ENCODE data around the gene CYGB.

CYGB gene

DNA sequence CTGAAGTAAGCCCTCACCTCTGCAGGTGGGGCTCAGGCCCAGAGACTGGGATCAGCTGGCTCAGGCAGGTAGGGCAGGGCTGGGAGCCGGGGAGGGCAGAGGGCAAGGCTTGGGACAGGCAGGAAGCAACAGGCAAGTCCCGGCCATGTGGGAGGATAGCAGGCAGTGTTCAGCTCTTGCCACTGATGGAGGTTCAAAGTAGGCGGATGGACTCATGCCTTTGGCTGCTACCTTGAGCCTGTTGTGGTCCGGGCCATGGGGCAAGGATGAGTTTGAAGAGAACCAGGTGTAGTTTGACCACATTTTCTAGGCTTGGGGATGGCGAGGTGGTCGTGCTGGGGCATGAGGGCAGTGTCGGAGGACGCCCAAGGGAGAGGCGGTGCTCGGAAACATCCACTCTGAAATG is 5.1 kb upstream of the CYGB start:
- DNase-seq (ENCODE audit: low read depth, low spot score): no peak
- TF ChIP-seq, protein P1, sequence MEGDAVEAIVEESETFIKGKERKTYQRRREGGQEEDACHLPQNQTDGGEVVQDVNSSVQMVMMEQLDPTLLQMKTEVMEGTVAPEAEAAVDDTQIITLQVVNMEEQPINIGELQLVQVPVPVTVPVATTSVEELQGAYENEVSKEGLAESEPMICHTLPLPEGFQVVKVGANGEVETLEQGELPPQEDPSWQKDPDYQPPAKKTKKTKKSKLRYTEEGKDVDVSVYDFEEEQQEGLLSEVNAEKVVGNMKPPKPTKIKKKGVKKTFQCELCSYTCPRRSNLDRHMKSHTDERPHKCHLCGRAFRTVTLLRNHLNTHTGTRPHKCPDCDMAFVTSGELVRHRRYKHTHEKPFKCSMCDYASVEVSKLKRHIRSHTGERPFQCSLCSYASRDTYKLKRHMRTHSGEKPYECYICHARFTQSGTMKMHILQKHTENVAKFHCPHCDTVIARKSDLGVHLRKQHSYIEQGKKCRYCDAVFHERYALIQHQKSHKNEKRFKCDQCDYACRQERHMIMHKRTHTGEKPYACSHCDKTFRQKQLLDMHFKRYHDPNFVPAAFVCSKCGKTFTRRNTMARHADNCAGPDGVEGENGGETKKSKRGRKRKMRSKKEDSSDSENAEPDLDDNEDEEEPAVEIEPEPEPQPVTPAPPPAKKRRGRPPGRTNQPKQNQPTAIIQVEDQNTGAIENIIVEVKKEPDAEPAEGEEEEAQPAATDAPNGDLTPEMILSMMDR (IDR thresholded peaks at IDR 0.05; ENCODE audit: low read depth, low read length): no peak
- in situ Hi-C loops (cut with HindIII; ENCODE audit: low sequenced_read_pairs): no loop called here
- H3K4me3 ChIP-seq (ENCODE audit: low read depth, low read length): no peak overlapping the region

DNA sequence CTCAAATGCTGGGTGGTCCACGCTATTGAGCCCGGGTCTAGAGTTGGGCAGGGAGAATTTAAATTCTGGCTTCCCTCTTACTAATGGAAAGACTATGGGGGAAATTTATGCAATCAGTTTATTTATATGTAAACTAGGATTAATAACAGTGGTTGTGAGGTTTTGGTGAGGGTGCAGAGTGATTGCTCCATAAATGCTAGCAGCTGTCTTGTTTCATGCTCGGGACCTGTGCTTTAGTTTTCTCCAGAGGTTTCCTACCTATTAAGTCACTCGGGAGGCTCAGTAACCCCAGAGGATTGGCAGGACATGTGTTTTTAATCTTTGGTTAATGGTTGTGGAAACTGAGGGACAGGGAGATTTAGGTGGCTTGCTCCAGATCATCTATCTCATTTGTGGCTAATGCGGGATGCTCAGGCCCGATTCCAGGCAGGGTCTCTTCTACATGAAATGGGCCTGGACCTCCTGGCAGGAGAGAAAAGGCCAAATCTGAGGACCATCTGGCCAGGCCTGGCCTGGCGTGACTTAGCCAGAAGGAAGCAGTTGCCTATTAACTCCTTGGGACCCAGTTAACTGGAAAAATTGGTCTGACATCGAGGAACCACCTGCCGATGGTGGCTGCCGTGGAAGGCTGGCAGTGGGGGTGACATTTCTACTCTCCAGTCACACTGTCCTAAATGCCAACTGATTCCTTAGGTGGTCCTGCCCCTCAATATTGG is 4.4 kb upstream of the CYGB start:
- no peak overlapping the region for H3K4me3 ChIP-seq (ENCODE audit: low read depth, low read length)
- TF ChIP-seq, protein P1 (IDR thresholded peaks at IDR 0.05; ENCODE audit: low read depth, low read length): no peak
- in situ Hi-C loops (cut with HindIII; ENCODE audit: low sequenced_read_pairs): no loop called here
- no peak for DNase-seq (ENCODE audit: low read depth, low spot score)

DNA sequence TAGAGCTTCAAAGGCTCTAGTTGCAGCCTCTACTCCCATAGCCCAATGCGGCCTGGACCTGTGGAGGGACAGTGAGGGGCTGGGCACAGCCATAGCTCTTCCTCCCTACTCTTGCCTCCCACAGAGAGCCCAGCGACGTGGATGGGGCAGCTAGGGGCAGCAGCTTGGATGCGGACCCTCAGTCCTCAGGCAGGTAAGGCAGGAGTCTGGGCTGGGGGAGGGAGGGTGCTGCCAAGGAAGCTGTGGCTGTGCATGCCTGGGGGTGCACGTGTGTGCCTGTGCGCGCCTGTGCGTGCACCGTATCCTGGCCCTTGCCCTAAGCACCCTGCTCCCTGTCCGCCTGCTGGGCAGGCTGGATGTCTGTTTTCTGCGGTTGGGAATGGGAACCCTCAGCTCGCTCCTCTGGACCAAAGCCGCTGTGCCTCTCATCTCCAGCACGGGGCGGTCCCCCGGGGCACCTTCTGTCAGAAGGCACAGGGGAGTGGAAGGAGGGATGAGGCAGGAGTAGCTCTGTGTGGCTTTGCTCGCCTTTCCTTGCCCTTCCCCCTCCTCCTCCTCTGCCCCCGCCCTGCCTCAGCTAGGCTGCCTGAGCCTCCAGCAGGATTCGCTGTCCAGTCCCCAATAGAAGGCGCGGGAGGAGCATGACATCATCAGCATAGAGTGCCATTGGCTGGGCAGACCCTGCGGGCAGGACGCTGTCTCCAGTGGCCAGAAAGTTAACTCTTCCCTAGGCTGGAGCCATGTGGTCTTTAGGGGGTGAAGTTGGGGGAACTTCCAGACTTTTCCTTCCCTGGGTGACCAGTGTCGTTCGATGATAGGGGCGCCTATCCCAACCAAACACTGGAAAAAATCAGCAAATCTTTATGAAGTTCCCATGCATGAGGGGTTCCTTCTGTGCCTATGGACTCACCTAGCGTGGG is 3.1 kb upstream of the CYGB start:
- peak; percentile 94 for DNase-seq (ENCODE audit: low read depth, low spot score)
- peak overlapping the region; percentile 27 for H3K4me3 ChIP-seq (ENCODE audit: low read depth, low read length)
- in situ Hi-C loops (cut with HindIII; ENCODE audit: low sequenced_read_pairs): no loop called here
- TF ChIP-seq, protein P1 (IDR thresholded peaks at IDR 0.05; ENCODE audit: low read depth, low read length): no peak

DNA sequence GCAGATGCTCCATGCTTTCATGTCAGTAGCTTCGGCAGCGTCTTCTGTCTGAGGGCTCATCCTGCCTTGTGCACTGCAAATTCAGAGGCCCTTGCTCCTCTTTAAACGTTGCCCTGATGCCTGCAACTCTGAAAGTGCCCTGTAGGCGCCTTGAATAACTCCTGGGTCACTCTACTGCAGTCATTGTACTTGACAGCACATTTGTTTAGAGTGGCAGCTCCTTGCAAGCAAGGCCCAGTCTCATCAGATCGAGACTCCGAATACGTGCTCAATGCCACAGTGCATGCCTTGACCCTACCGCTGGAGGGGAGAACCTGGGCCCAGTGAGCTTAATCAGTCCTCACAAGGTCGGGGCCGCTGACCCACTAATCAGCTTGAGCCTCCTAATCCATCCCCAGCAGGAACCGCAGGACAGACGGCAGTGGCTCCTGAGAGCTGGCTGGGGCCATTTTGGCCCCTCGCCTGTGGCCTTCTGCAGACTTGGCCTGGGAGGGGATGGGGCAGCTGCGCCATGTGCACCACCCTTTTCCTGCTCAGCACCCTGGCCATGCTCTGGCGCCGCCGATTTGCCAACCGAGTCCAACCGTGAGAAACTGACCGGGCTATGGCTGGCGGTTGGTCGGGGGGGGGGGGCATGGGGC is 2.2 kb upstream of the CYGB start, which contains the start of gene PRCD:
PRCD (plus strand) TSS at position 414 of the 641 bp plus-strand sequence; CDS start at position 512, 98 bp downstream.
- H3K4me3 ChIP-seq (ENCODE audit: low read depth, low read length): peak within 1 kb of the TSS; percentile 27
- DNase-seq (ENCODE audit: low read depth, low spot score): no peak
- TF ChIP-seq, protein P1 (IDR thresholded peaks at IDR 0.05; ENCODE audit: low read depth, low read length): no peak
- in situ Hi-C loops (cut with HindIII; ENCODE audit: low sequenced_read_pairs): no loop called here

DNA sequence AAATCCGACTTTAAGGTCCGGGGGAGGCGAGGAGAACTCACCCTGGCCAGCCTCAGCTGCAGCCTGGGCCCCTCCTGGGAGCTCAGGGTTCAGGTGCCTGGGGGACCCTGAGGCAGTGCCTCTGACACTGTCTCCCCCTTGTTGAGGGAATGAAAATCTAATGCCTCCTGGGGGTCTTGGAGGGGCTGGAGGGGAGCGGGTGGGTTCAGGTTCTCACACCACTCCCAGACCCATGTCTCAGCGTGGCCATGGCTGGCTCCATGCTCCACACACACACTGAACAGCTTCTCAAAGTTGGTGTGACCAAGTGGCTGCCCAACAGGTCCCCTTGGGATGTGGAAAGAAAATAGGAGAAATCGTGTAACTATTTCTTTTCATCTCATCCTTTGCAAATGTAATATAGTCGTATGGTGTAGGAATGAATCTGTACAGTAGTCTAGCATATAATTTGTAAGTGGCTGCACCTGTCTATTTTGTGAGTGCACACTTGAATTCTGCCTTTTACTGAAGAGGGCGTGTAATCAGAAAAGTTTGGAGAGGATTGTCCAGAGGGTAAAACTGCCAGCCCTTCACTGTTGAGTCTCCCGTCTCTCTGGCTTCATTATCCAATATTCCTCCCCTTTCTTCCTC is 1.5 kb upstream of the CYGB start:
- no peak overlapping the region for H3K4me3 ChIP-seq (ENCODE audit: low read depth, low read length)
- in situ Hi-C loops (cut with HindIII; ENCODE audit: low sequenced_read_pairs): no loop called here
- no peak for DNase-seq (ENCODE audit: low read depth, low spot score)
- TF ChIP-seq, protein P1 (IDR thresholded peaks at IDR 0.05; ENCODE audit: low read depth, low read length): no peak

Data from astrocyte of the spinal cord (primary cell).